CMK (cell line): ENCODE results near the gene DDX21.
A peak's percentile ranks its signal among the peaks of the same experiment; 100 is the strongest.
"Not testable (repeated sequence)": the region's sequence is repeated elsewhere in the genome, so short reads cannot be mapped to it uniquely, and the experiment has no call there.

Source experiments
- DNase-seq: peaks from one replicate; pipeline ENCODE4 v3.0.0-alpha.2; 2010; ENCODE audit warnings: low read depth

The DDX21 gene

GRCh38 chr10:68988530-68989316 lies 32.8 kb downstream of the DDX21 start, which contains the start of gene KIFBP:
Gene KIFBP (plus strand): TSS chr10:68988803. CDS start chr10:68988833, 30 bp downstream.
- peak; percentile 96 for DNase-seq

GRCh38 chr10:68989317-68989990 lies 33.5 kb downstream of the DDX21 start:
- DNase-seq = no peak

DNA sequence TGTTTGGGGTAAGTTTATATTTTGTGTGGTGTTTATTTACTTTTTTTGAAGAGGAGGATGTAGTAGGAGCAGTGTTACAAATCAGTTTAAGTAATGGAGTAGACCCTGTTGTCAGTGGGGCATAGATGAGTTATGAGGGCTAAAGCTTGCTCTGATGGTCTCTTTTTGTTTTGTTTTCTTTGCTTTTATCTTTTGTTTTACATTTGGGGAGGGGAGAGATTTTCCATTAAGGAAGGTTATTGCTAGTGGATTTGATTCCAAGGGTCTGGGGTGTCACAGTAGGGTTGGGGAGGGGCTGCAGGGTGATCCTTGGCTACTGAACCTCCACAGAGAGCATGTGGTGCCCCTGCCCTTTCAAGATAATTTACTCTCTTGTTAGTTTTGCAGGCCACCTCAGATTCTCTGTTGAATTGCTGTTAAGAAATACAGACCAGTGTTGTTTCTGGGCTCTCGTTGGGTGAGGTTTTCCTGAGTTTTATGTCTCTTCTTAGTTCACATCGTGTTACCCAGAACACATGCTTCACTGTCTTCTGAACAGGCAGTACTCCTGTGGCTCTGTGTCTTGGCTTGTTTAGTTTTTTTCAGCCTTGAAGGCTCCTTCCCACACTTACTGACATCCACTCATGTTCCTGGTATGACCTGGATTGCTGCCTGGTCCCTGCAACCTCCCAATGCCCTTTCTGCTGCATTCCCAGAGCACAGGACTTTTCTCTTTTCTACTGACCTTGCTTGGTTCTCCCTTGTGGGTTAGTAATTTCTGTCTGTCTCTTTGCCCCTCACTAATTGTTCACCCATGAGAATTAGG lies 36.9 kb downstream of the DDX21 start:
- DNase-seq = no peak

DNA sequence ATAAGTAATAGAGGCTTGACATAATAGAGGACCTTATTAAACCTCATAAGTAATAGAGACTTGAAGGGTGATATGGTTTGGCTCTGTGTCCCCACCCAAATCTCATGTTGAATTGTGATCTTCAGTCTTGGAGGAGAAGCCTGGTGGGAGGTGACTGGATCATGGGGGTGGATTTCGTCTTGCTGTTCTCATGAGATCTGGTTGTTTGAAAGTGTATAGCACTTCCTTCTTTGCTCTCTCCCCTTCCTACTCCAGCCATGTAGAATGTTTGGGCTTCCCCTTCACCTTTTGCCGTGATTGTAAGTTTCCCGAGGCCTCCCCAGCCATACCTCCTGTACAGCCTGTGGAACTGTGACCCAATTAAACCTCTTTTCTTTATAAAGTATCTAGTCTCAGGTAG lies 41.2 kb downstream of the DDX21 start:
- no peak for DNase-seq

DNA sequence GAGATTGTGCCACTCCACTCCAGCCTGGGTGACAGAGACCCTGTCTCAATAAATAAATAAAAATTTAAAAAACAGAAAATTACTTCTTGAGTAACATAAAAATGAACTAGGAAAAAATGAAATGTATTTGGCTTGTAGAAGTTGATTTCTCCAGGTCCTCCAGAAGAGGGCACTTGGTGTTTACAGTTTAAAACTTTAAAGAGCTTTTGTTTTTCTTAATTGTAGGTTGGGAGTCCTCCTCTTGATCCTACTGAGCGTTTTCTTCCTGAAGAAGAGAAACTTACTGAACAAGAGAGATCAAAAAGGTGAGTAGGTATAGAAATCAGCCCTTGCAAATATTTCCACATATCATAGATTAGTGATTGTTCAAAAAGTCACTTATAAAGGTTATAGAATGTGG lies 48.9 kb downstream of the DDX21 start:
- DNase-seq = no peak

- no peak for DNase-seq
Measured at GRCh38 chr10:69005704-69006485, 49.9 kb downstream of the DDX21 start.

GRCh38 chr10:69007260-69007659 lies 51.3 kb downstream of the DDX21 start:
- no peak for DNase-seq

DNA sequence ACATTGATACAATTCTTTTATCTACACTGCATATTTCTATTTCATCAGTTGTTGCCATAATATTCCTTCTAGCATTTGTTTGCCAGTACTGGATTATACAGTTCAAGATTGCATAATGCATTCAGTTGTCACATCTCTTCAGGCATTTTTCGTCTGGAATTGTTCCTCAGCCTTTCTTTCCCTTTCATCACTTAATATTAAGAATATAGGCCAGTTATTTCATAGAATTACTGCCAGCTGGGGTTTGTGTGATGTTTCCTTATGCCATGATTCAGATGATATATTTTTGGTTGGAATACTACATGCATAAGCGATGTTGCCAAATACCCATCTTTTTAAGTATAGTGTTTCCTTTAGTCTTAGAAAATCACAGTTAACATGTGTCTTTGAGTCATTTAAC lies 53.4 kb downstream of the DDX21 start:
- DNase-seq = no peak

- DNase-seq = no peak
Measured at GRCh38 chr10:69010151-69010640, 54.2 kb downstream of the DDX21 start.

DNA sequence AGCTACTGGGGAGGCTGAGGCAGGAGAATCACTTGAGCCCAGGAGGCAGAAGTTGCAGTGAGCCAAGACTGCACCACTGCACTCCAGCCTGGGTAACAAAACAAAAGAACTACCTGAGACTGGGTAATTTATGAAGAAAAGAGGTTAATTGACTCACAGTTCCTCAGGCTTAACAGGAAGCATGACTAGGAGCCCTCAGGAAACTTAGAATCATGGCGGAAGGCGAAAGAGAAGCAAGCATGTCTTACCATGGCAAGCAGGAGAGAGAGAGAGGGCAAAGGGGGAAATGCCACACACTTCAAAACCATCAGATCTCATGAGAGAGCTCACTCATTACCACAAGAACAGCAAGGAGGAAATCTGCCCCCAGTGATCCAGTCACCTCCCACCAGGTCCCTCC lies 56.8 kb downstream of the DDX21 start:
- DNase-seq = not testable (repeated sequence)

- no peak for DNase-seq
Measured at GRCh38 chr10:69014171-69014570, 58.2 kb downstream of the DDX21 start.

DNA sequence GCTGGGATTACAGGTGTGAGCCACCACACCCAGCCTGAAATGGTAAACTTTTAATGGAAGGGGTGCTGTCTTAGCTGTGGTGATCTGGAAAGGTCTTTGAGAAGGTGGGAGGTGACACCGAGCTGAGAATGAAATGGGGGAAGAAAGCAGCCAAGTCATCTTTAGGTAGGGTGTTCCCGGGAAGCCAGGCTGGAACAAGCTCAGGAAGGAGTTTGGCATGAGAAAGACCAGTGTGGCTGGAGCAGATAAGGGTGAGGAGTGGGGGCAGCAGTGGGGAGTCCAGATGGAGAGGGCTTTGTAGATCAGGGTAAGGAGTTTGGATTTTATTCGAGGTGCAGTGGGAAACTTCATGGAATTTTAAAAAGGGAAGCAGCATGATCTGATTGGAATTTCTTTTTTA lies 62.6 kb downstream of the DDX21 start:
- DNase-seq = no peak

GRCh38 chr10:69022611-69023010 lies 66.6 kb downstream of the DDX21 start:
- DNase-seq = no peak

DNA sequence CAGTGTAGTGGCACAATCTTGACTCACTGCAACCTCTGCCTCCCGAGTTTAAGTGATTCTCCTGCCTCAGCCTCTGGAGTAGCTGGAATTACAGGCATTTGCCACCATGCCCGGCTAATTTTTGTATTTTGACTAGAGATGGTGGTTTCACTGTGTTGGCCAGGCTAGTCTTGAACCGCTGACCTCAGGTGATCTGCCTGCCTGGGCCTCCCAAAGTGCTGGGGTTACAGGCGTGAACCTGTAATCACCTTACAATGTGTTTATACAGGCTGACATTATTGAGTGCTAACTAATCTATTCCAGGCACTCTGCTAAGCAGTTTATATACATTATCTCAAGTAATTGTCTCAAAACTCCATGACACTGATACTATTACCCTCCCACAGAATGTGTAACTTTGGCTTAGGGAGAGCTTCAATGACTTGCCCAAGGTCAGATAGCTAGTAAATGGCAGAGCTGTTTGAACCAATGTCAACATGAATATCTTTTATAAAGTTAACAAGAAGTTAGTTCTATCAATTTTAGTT lies 69.5 kb downstream of the DDX21 start:
- no peak for DNase-seq

- no peak for DNase-seq
Measured at GRCh38 chr10:69033256-69033655, 77.3 kb downstream of the DDX21 start.
